HUDEP-2 (cell line): ENCODE results near the gene RPL18.
"Not testable (repeated sequence)": the region's sequence is repeated elsewhere in the genome, so short reads cannot be mapped to it uniquely, and the experiment has no call there.

ENCODE experiments used
- DNase-seq, 76 experiments: peaks; one replicate each; lab custom pipeline; 2025; ENCODE audit not compliant: unreplicated experiment in 76 of 76; lab: John Stamatoyannopoulos, UW

The RPL18 gene

GRCh38 chr19:48595171-48595570, 23.8 kb downstream of the RPL18 start:
- DNase-seq: no peak

DNA sequence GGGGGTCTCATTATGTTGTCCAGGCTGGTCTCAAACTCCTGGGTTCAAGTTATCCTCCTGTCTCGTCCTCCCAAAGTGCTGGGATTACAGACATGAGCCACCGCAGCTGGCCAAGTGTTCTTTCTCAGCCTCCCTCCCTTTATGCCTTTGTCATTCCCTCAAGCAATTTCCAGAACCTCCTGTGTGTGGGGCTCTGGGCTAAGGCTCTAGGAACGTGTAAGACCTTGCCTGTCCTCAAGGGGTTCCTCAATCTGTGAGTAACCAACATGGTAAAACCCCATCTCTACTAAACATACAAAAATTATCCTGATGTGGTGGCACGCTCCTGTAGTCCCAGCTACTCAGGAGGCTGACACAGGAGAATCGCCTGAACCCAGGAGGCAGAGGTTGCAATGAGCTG, 28.0 kb downstream of the RPL18 start:
- peak in 1 of 76 experiments; percentile 5 for DNase-seq

DNA sequence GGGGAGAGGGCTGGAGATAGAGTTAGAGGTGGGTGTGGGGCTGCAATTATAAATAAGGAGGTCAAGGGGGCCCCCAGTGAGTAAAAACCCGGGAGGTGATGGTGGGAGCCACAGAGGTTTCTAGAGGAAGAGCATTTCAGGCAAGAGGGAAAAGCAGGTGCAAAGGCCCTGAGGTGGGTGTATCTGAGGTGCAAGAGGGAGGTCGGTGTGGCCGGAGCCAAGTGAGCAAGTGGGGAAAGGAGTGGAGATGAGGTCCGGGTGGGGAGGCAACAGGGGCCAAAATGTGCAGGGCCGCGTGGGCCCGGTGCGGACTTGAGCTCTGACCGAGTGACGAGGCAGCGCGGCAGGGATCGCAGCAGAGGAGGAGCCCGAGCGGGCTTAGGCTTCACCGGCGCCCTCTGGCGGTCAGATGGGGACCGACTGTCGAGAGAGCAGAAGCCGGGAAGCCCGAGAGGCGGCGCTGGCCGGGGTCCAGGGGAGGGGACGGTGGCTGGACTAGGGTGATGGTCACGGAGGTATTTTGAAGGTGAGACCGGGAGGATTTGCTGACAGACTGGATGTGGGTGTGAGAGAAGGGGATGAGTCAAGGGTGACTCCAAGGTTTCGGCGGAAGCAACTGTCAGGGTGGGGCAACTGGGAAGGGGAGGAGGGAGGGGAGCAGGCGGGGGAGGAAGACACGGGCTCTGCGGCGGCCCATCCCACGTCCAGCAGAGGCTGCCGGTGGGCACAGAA, 30.1 kb downstream of the RPL18 start:
- DNase-seq: peak in 74 of 76 experiments; percentile 44 to 97 (median 84)

GRCh38 chr19:48587387-48587786, 31.6 kb downstream of the RPL18 start:
- DNase-seq: no peak

GRCh38 chr19:48582168-48582567, 36.8 kb downstream of the RPL18 start:
- no peak for DNase-seq

GRCh38 chr19:48578891-48579290, 40.1 kb downstream of the RPL18 start:
- DNase-seq: no peak

DNA sequence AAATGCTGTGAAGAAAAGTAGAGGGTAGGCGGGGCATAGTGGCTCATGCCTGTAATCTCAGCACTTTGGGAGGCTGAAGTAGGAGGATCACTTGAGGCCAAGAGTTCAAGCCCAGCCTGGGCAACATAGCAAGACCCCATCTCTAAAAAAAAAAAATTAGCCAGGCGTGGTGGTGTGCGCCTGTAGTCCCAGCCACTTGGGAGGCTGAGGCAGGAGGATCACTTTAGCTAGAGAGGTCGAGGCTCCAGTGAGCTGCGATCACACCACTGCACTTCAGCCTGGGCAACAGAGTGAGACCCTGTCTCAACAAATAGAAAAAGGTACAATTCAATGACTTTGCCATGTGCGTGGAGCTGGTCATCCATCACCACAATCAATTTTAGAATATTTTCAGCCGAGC, 41.1 kb downstream of the RPL18 start:
- not testable (repeated sequence) for DNase-seq

GRCh38 chr19:48575931-48576622, 42.9 kb downstream of the RPL18 start:
- DNase-seq: no peak

DNA sequence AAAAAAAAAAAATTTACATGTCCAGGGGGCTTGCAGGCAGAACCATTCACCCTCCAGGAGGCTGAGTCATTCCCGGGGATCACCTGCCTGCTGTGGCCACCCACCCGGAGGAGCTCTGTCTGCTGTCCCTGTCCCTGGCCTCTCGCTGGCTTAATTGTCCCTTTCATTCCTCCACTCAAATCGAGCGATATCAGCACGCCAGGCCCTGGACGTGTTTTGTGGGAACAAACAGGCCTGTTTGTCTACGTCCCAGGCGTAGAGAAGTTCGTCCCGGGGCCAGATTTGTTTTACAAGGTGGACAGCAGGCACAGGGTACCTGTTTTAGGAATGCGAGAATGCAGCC, 45.8 kb downstream of the RPL18 start:
- DNase-seq: no peak

DNA sequence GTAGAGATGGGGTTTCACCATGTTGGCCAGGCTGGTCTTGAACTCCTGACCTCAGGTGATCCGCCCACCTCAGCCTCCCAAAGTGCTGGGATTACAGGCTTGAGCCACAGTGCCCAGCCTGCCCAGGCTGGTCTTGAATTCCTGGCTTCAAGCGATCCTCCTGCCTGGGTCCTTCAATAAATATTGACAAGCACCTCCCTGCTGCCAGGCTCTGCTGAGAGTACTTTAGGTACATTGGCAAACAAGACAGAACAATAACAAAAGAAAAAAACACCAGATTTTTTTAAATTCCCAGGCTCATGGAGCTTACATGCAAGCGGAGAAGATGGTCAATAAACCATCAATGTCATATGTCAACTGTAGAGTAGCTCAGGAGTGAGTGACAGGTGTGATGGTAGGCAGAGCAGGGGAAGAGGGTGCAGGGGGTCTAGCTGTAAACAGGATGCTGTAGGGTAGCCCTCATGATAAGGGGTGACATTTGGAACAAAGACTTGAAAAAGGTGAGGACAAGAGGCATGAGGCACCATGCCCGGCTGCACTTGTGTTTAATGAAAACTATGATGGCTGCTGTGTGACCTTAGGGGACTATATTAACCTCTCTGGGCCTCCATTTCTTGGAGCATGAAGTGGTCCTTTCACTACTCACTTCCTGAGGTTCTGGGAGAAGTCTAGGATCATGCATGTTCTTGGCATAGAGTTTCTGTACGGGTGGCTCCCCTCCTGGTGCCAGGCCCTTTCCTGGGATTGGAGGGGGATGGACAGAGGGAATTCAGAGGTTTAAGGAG, 47.4 kb downstream of the RPL18 start:
- no peak for DNase-seq

GRCh38 chr19:48569814-48570213, 49.2 kb downstream of the RPL18 start:
- DNase-seq: no peak

- peak in 65 of 76 experiments; percentile 10 to 74 (median 44) for DNase-seq
Observed at GRCh38 chr19:48568345-48568886, 50.6 kb downstream of the RPL18 start.
